ENCODE data around the gene DCAF4.
"Not testable (repeated sequence)": the region's sequence is repeated elsewhere in the genome, so short reads cannot be mapped to it uniquely, and the experiment has no call there.

Gene DCAF4

GRCh38 chr14:72958548-72958947 lies 32.3 kb downstream of the DCAF4 start:
- DNase-seq: no peak
- H3K27me3 Mint-ChIP-seq (ENCODE audit: low read depth, poor library complexity): peaks cover 2% of the 10 kb centered on the region
- H3K36me3 Mint-ChIP-seq (ENCODE audit: low read depth): peaks cover 64% of the 10 kb centered on the region
- no peak for TF ChIP-seq CTCF (IDR thresholded peaks at IDR 0.05)
- H3K9me3 Mint-ChIP-seq: no peaks in the 10 kb centered on the region
- H3K4me1 Mint-ChIP-seq: no peaks in the 10 kb centered on the region
- no peak overlapping the region for H3K4me3 Mint-ChIP-seq
- no peak overlapping the region for H3K27ac Mint-ChIP-seq

DNA sequence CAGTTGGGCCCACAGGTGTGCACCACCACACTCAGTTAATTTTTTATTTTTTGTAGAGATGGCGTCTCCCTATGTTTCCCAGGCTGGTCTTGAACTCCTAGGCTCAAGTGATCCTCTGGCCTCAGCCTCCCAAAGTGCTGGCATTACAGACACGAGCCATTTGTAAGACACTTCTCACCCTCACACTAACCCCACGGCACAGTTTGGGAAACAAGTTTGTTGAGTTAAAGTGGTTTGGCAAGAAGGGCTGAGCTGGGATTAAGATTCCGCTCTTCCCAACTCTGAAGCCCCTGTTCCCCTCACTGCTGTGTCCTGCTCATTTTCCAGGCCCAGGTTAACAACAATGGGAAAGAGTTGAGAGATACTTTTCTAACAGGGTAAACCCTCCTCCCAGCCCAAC lies 34.8 kb downstream of the DCAF4 start:
- DNase-seq; H3K4me1 Mint-ChIP-seq; H3K9me3 Mint-ChIP-seq; H3K4me3 Mint-ChIP-seq; H3K27me3 Mint-ChIP-seq (ENCODE audit: low read depth, poor library complexity): not testable (repeated sequence)
- peak overlapping the region; percentile 64 for H3K27ac Mint-ChIP-seq
- peaks cover 47% of the 10 kb centered on the region for H3K36me3 Mint-ChIP-seq (ENCODE audit: low read depth)

- Mint-ChIP-seq H3K27me3 (ENCODE audit: low read depth, poor library complexity) (peaks cover 2% of the 10 kb centered on the region), H3K27ac (peak overlapping the region; percentile 42), H3K4me1 (no peaks in the 10 kb centered on the region), H3K36me3 (ENCODE audit: low read depth) (peaks cover 39% of the 10 kb centered on the region), H3K9me3 (no peaks in the 10 kb centered on the region), H3K4me3 (no peak overlapping the region)
- no peak for DNase-seq
- no peak for TF ChIP-seq CTCF (IDR thresholded peaks at IDR 0.05)
Measured at GRCh38 chr14:72961579-72962335, 35.5 kb downstream of the DCAF4 start.

DNA sequence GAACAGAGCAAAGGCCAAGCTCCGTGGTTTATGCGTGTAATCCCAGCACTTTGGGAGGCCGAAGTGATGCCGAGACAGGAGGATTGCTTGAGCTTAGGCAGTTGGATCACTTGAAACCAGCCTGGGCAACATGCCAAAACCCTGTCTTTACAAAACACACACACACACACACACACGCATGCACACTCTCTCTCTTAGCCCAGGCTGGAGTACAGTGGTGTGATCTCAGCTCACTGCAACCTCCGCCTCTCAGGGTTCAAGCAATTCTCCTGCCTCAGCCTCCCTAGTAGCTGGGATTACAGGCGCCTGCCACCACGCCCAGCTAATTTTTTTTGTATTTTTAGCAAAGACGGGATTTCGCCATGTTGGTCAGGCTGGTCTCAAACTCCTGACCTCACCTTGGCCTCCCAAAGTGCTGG lies 36.1 kb downstream of the DCAF4 start:
- not testable (repeated sequence) for DNase-seq, H3K4me3 Mint-ChIP-seq

GRCh38 chr14:72962829-72963312 lies 36.6 kb downstream of the DCAF4 start:
- H3K4me3 Mint-ChIP-seq: no peak overlapping the region
- no peak for DNase-seq
- TF ChIP-seq CTCF (IDR thresholded peaks at IDR 0.05): no peak
- no peaks in the 10 kb centered on the region for H3K4me1 Mint-ChIP-seq
- no peaks in the 10 kb centered on the region for H3K9me3 Mint-ChIP-seq
- H3K36me3 Mint-ChIP-seq (ENCODE audit: low read depth): peaks cover 34% of the 10 kb centered on the region
- peaks cover 2% of the 10 kb centered on the region for H3K27me3 Mint-ChIP-seq (ENCODE audit: low read depth, poor library complexity)
- H3K27ac Mint-ChIP-seq: no peak overlapping the region

More for the DNA sequence above, 36.1 kb downstream of the DCAF4 start:
- Mint-ChIP-seq H3K36me3 (ENCODE audit: low read depth) (peaks cover 40% of the 10 kb centered on the region), H3K27ac (peak overlapping the region; percentile 42)
- not testable (repeated sequence) for H3K4me1 Mint-ChIP-seq; H3K27me3 Mint-ChIP-seq (ENCODE audit: low read depth, poor library complexity); H3K9me3 Mint-ChIP-seq

GRCh38 chr14:72965249-72965648 lies 39.0 kb downstream of the DCAF4 start:
- peaks cover 35% of the 10 kb centered on the region for H3K36me3 Mint-ChIP-seq (ENCODE audit: low read depth)
- no peaks in the 10 kb centered on the region for H3K9me3 Mint-ChIP-seq
- peak overlapping the region; percentile 21 for H3K27ac Mint-ChIP-seq
- no peak overlapping the region for H3K4me3 Mint-ChIP-seq
- no peak for DNase-seq
- no peak for TF ChIP-seq CTCF (IDR thresholded peaks at IDR 0.05)
- H3K4me1 Mint-ChIP-seq: peaks cover 12% of the 10 kb centered on the region
- peaks cover 2% of the 10 kb centered on the region for H3K27me3 Mint-ChIP-seq (ENCODE audit: low read depth, poor library complexity)

DNA sequence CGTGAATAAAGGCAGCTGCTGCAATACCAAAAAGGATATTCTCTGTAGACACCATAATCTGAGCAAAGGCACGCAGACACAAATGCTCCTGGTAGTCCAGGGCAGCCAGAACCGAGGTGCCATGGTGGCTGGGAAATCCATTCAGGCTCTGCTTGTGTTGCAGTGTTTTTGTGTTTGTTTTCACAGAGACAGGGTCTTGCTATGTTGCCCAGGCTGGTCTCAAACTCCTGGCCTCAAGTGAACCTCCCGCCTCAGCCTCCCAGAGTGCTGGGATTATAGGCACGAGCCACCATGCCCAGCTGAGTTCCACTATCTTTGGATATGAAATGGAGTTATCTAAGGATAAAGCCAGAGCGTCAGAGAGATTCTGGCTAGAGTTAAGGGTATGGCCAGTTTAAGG lies 39.8 kb downstream of the DCAF4 start:
- Mint-ChIP-seq H3K27me3 (ENCODE audit: low read depth, poor library complexity) (no peaks in the 10 kb centered on the region), H3K4me1 (peaks cover 17% of the 10 kb centered on the region), H3K36me3 (ENCODE audit: low read depth) (peaks cover 33% of the 10 kb centered on the region), H3K4me3 (no peak overlapping the region), H3K9me3 (no peaks in the 10 kb centered on the region), H3K27ac (peak overlapping the region; percentile 58)
- no peak for TF ChIP-seq CTCF (IDR thresholded peaks at IDR 0.05)
- DNase-seq: no peak
